HG03575 (cell line): ENCODE measurements around the gene RLF.
A peak's percentile ranks its signal among the peaks of the same experiment; 100 is the strongest.
"Not testable (repeated sequence)": the region's sequence is repeated elsewhere in the genome, so short reads cannot be mapped to it uniquely, and the experiment has no call there.

Source experiments
- ATAC-seq: cut with Tn5 transposase; IDR thresholded peaks from one replicate; pipeline ENCODE4 v1.9.1; 2021; ENCODE audit not compliant: unreplicated experiment, insufficient number of reproducible peaks, low FRiP score; ENCODE audit errors: extremely low read depth

Gene RLF

GRCh38 chr1:40160806-40161124, 422 bp upstream of the RLF start:
- ATAC-seq, result no peak

- no peak for ATAC-seq
Measured at GRCh38 chr1:40161888-40162397, 756 bp downstream of the RLF start.

GRCh38 chr1:40162753-40163441, 1.7 kb downstream of the RLF start:
- no peak for ATAC-seq

GRCh38 chr1:40167317-40167716, 6.1 kb downstream of the RLF start:
- ATAC-seq, result no peak

- ATAC-seq, result no peak
Measured at GRCh38 chr1:40171036-40171435, 9.8 kb downstream of the RLF start.

GRCh38 chr1:40174788-40175187, 13.6 kb downstream of the RLF start:
- ATAC-seq, result no peak

- ATAC-seq, result not testable (repeated sequence)
Measured at GRCh38 chr1:40176989-40177388, 15.8 kb downstream of the RLF start.

GRCh38 chr1:40178200-40178599, 17.0 kb downstream of the RLF start:
- ATAC-seq, result no peak

GRCh38 chr1:40179496-40180089, 18.4 kb downstream of the RLF start:
- ATAC-seq, result no peak

- ATAC-seq, result no peak
Measured at GRCh38 chr1:40183055-40183710, 22.0 kb downstream of the RLF start.

- no peak for ATAC-seq
Measured at GRCh38 chr1:40184193-40184592, 23.0 kb downstream of the RLF start.

GRCh38 chr1:40185951-40186864, 25.0 kb downstream of the RLF start:
- ATAC-seq, result peak; percentile 65

- no peak for ATAC-seq
Measured at GRCh38 chr1:40187399-40187798, 26.2 kb downstream of the RLF start.

GRCh38 chr1:40194639-40195038, 33.5 kb downstream of the RLF start:
- not testable (repeated sequence) for ATAC-seq

- no peak for ATAC-seq
Measured at GRCh38 chr1:40197656-40198055, 36.5 kb downstream of the RLF start.

GRCh38 chr1:40199126-40199525, 37.9 kb downstream of the RLF start:
- no peak for ATAC-seq

- ATAC-seq, result no peak
Measured at GRCh38 chr1:40204856-40205255, 43.7 kb downstream of the RLF start.

GRCh38 chr1:40210511-40211204, 49.5 kb downstream of the RLF start:
- ATAC-seq, result no peak

- ATAC-seq, result no peak
Measured at GRCh38 chr1:40218333-40218732, 57.1 kb downstream of the RLF start.
